ENCODE measurements around the gene HERC6.

HERC6 gene

DNA sequence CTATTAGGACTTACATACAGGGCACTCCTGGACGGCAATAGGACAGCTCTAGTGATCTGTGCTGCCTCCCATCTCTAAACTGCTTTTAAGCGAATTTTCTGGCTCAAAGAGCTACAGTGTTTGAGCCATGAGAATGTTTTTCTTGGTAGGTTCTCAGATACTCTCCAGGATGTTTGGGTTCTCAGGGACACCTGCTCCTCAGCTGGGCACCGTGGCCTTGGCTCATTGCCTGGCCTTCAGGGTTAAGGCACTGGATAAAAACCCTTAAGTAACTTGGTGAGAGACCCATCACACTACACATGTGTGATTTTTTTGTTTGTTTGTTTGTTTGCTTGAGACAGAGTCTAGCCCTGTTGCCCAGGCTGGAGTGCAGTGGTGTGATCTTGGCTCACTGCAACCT, 39.8 kb downstream of the HERC6 start (continued):
- TF ChIP-seq CTCF (tag by site-specific recombination; IDR thresholded peaks at IDR 0.05) (no peak), ZNF23 (tag by site-specific recombination; IDR thresholded peaks at IDR 0.05; ENCODE audit: borderline replicate concordance) (no peak), ZBTB48 (tag by site-specific recombination; IDR thresholded peaks at IDR 0.05) (no peak), ZNF292 (tag by site-specific recombination; IDR thresholded peaks at IDR 0.05; ENCODE audit: borderline replicate concordance, low read depth) (no peak), WT1 (tag by site-specific recombination; IDR thresholded peaks at IDR 0.05) (no peak), ZIC2 (tag by site-specific recombination; IDR thresholded peaks at IDR 0.05) (no peak), SCRT2 (tag by site-specific recombination; IDR thresholded peaks at IDR 0.05) (no peak), KLF16 (tag by site-specific recombination; IDR thresholded peaks at IDR 0.05) (no peak)

GRCh38 chr4:88419874-88420273, 41.2 kb downstream of the HERC6 start:
- Histone ChIP-seq H3K9me3 (ENCODE audit: control insufficient read depth, insufficient read depth, low read depth, low read length) (no peaks in the 10 kb centered on the region), H3K4me3 (ENCODE audit: low read depth, low read length) (no peak overlapping the region), H3K27ac (ENCODE audit: extremely low read depth, low read depth, low read length) (no peak overlapping the region), H3K36me3 (ENCODE audit: control insufficient read depth in 2 of 2, insufficient read depth in 1 of 2, low read length in 2 of 2) (peaks cover 0 to 9% of the 10 kb centered on the region in 2 experiments; a peak in 1 of 3 replicates), H3K4me1 (ENCODE audit: control insufficient read depth, insufficient read depth, low read length) (no peaks in the 10 kb centered on the region)
- CTCF ChIA-PET, result no interaction called here
- TF ChIP-seq ZNF391 (tag by site-specific recombination; IDR thresholded peaks at IDR 0.05; ENCODE audit: borderline replicate concordance, low read depth) (no peak), ZNF610 (tag by site-specific recombination; IDR thresholded peaks at IDR 0.05; ENCODE audit: borderline replicate concordance) (no peak), ZFP69B (tag by site-specific recombination; IDR thresholded peaks at IDR 0.05) (no peak), YY1 (tag by site-specific recombination; IDR thresholded peaks at IDR 0.05) (no peak), IKZF3 (tag by site-specific recombination; IDR thresholded peaks at IDR 0.05) (no peak)
- TF ChIP-seq, protein P1, sequence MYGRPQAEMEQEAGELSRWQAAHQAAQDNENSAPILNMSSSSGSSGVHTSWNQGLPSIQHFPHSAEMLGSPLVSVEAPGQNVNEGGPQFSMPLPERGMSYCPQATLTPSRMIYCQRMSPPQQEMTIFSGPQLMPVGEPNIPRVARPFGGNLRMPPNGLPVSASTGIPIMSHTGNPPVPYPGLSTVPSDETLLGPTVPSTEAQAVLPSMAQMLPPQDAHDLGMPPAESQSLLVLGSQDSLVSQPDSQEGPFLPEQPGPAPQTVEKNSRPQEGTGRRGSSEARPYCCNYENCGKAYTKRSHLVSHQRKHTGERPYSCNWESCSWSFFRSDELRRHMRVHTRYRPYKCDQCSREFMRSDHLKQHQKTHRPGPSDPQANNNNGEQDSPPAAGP (tag by site-specific recombination; IDR thresholded peaks at IDR 0.05), result no peak
- POLR2A ChIA-PET, result no interaction called here

DNA sequence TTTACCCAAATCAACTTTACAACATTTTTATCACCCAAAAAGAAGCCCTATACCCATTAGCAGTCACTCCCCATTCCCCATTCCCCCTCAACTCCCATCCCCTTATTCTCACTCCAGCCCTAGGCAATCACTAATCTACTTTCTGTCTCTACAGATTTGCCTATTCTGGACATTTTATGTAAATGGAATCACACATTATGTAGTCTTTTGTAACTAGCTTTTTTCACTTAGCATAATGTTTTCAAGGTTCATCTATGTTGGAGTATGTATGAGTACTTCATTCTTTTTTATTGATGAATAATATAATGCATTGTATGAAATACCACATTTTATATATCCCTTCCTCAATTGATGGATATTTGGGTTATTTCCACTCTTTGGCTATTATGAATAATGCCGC, 42.2 kb downstream of the HERC6 start:
- H3K9me3 ChIP-seq (ENCODE audit: control insufficient read depth, insufficient read depth, low read depth, low read length), result no peaks in the 10 kb centered on the region
- ChIA-PET POLR2A (no interaction called here), CTCF (no interaction called here)
- peaks cover 0 to 6% of the 10 kb centered on the region in 2 experiments; a peak in 1 of 3 replicates for H3K36me3 ChIP-seq (ENCODE audit: control insufficient read depth in 2 of 2, insufficient read depth in 1 of 2, low read length in 2 of 2)
- no peak overlapping the region for H3K4me3 ChIP-seq (ENCODE audit: low read depth, low read length)
- no peak overlapping the region for H3K27ac ChIP-seq (ENCODE audit: extremely low read depth, low read depth, low read length)
- H3K4me1 ChIP-seq (ENCODE audit: control insufficient read depth, insufficient read depth, low read length), result no peaks in the 10 kb centered on the region
- TF ChIP-seq REST (tag by site-specific recombination; IDR thresholded peaks at IDR 0.05) (no peak), PRDM6 (tag by site-specific recombination; IDR thresholded peaks at IDR 0.05) (no peak), ZNF624 (tag by site-specific recombination; IDR thresholded peaks at IDR 0.05) (no peak), ZNF621 (tag by site-specific recombination; IDR thresholded peaks at IDR 0.05) (no peak), CTCF (tag by site-specific recombination; IDR thresholded peaks at IDR 0.05) (no peak), ZNF701 (tag by site-specific recombination; IDR thresholded peaks at IDR 0.05) (no peak), ZNF292 (tag by site-specific recombination; IDR thresholded peaks at IDR 0.05; ENCODE audit: borderline replicate concordance, low read depth) (no peak), ZNF585B (tag by site-specific recombination; IDR thresholded peaks at IDR 0.05) (no peak)
- TF ChIP-seq, protein P2, sequence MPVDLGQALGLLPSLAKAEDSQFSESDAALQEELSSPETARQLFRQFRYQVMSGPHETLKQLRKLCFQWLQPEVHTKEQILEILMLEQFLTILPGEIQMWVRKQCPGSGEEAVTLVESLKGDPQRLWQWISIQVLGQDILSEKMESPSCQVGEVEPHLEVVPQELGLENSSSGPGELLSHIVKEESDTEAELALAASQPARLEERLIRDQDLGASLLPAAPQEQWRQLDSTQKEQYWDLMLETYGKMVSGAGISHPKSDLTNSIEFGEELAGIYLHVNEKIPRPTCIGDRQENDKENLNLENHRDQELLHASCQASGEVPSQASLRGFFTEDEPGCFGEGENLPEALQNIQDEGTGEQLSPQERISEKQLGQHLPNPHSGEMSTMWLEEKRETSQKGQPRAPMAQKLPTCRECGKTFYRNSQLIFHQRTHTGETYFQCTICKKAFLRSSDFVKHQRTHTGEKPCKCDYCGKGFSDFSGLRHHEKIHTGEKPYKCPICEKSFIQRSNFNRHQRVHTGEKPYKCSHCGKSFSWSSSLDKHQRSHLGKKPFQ (tag by site-specific recombination; IDR thresholded peaks at IDR 0.05), result no peak
- TF ChIP-seq, protein P3, sequence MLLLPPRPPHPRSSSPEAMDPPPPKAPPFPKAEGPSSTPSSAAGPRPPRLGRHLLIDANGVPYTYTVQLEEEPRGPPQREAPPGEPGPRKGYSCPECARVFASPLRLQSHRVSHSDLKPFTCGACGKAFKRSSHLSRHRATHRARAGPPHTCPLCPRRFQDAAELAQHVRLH (tag by site-specific recombination; IDR thresholded peaks at IDR 0.05), result no peak

All from HEK293 (cell line).